ENCODE results near the gene GPR160.

Gene GPR160

GRCh38 chr3:170077361-170077760 is 39.6 kb downstream of the GPR160 start:
- DNase-seq (ENCODE audit: insufficient read length) (no peak), FAIRE-seq (no peak)
- TF ChIP-seq POLR2AphosphoS5 (IDR thresholded peaks at IDR 0.05; ENCODE audit: low read depth, low read length) (no peak), POLR2A (IDR thresholded peaks at IDR 0.05; ENCODE audit: low read depth, low read length) (no peak), TAF1 (IDR thresholded peaks at IDR 0.05; ENCODE audit: borderline replicate concordance, low read depth, low read length) (no peak)

GRCh38 chr3:170078620-170079281 is 41.0 kb downstream of the GPR160 start:
- FAIRE-seq: no peak
- no peak for DNase-seq (ENCODE audit: insufficient read length)
- no peak for TF ChIP-seq TAF1 (IDR thresholded peaks at IDR 0.05; ENCODE audit: borderline replicate concordance, low read depth, low read length)
- no peak for TF ChIP-seq POLR2A (IDR thresholded peaks at IDR 0.05; ENCODE audit: low read depth, low read length)
- no peak for TF ChIP-seq POLR2AphosphoS5 (IDR thresholded peaks at IDR 0.05; ENCODE audit: low read depth, low read length)

- DNase-seq (ENCODE audit: insufficient read length): no peak
Observed at GRCh38 chr3:170079536-170080165, 41.9 kb downstream of the GPR160 start.

GRCh38 chr3:170080605-170081004 is 42.8 kb downstream of the GPR160 start:
- no peak for TF ChIP-seq POLR2AphosphoS5 (IDR thresholded peaks at IDR 0.05; ENCODE audit: low read depth, low read length)
- TF ChIP-seq POLR2A (IDR thresholded peaks at IDR 0.05; ENCODE audit: low read depth, low read length): no peak
- TF ChIP-seq TAF1 (IDR thresholded peaks at IDR 0.05; ENCODE audit: borderline replicate concordance, low read depth, low read length): no peak
- FAIRE-seq (no peak), DNase-seq (ENCODE audit: insufficient read length) (no peak)

More at GRCh38 chr3:170079536-170080165, 41.9 kb downstream of the GPR160 start:
- TF ChIP-seq TAF1 (IDR thresholded peaks at IDR 0.05; ENCODE audit: borderline replicate concordance, low read depth, low read length) (no peak), POLR2A (IDR thresholded peaks at IDR 0.05; ENCODE audit: low read depth, low read length) (no peak), POLR2AphosphoS5 (IDR thresholded peaks at IDR 0.05; ENCODE audit: low read depth, low read length) (no peak)
- no peak for FAIRE-seq

- FAIRE-seq (no peak), DNase-seq (ENCODE audit: insufficient read length) (no peak)
- TF ChIP-seq POLR2AphosphoS5 (IDR thresholded peaks at IDR 0.05; ENCODE audit: low read depth, low read length) (no peak), POLR2A (IDR thresholded peaks at IDR 0.05; ENCODE audit: low read depth, low read length) (no peak), TAF1 (IDR thresholded peaks at IDR 0.05; ENCODE audit: borderline replicate concordance, low read depth, low read length) (no peak)
Observed at GRCh38 chr3:170081079-170081741, 43.4 kb downstream of the GPR160 start.

GRCh38 chr3:170083343-170083742 is 45.5 kb downstream of the GPR160 start:
- TF ChIP-seq POLR2AphosphoS5 (IDR thresholded peaks at IDR 0.05; ENCODE audit: low read depth, low read length): no peak
- no peak for TF ChIP-seq POLR2A (IDR thresholded peaks at IDR 0.05; ENCODE audit: low read depth, low read length)
- TF ChIP-seq TAF1 (IDR thresholded peaks at IDR 0.05; ENCODE audit: borderline replicate concordance, low read depth, low read length): no peak
- DNase-seq (ENCODE audit: insufficient read length) (no peak), FAIRE-seq (no peak)

- DNase-seq (ENCODE audit: insufficient read length) (no peak), FAIRE-seq (no peak)
- TF ChIP-seq POLR2AphosphoS5 (IDR thresholded peaks at IDR 0.05; ENCODE audit: low read depth, low read length) (no peak), POLR2A (IDR thresholded peaks at IDR 0.05; ENCODE audit: low read depth, low read length) (no peak), TAF1 (IDR thresholded peaks at IDR 0.05; ENCODE audit: borderline replicate concordance, low read depth, low read length) (no peak)
Observed at GRCh38 chr3:170085396-170085795, 47.6 kb downstream of the GPR160 start.

GRCh38 chr3:170089862-170090600 is 52.2 kb downstream of the GPR160 start:
- FAIRE-seq (no peak), DNase-seq (ENCODE audit: insufficient read length) (no peak)
- TF ChIP-seq POLR2A (IDR thresholded peaks at IDR 0.05; ENCODE audit: low read depth, low read length): no peak
- no peak for TF ChIP-seq TAF1 (IDR thresholded peaks at IDR 0.05; ENCODE audit: borderline replicate concordance, low read depth, low read length)
- no peak for TF ChIP-seq POLR2AphosphoS5 (IDR thresholded peaks at IDR 0.05; ENCODE audit: low read depth, low read length)

- FAIRE-seq (no peak), DNase-seq (ENCODE audit: insufficient read length) (no peak)
- TF ChIP-seq TAF1 (IDR thresholded peaks at IDR 0.05; ENCODE audit: borderline replicate concordance, low read depth, low read length): no peak
- TF ChIP-seq POLR2AphosphoS5 (IDR thresholded peaks at IDR 0.05; ENCODE audit: low read depth, low read length): no peak
- TF ChIP-seq POLR2A (IDR thresholded peaks at IDR 0.05; ENCODE audit: low read depth, low read length): no peak
Observed at GRCh38 chr3:170090601-170090981, 52.8 kb downstream of the GPR160 start.

- DNase-seq (ENCODE audit: insufficient read length): no peak
- FAIRE-seq: no peak
- TF ChIP-seq TAF1 (IDR thresholded peaks at IDR 0.05; ENCODE audit: borderline replicate concordance, low read depth, low read length) (no peak), POLR2A (IDR thresholded peaks at IDR 0.05; ENCODE audit: low read depth, low read length) (no peak), POLR2AphosphoS5 (IDR thresholded peaks at IDR 0.05; ENCODE audit: low read depth, low read length) (no peak)
Observed at GRCh38 chr3:170092907-170093306, 55.1 kb downstream of the GPR160 start.

GRCh38 chr3:170095771-170096170 is 58.0 kb downstream of the GPR160 start:
- TF ChIP-seq POLR2AphosphoS5 (IDR thresholded peaks at IDR 0.05; ENCODE audit: low read depth, low read length) (no peak), POLR2A (IDR thresholded peaks at IDR 0.05; ENCODE audit: low read depth, low read length) (no peak)
- no peak for DNase-seq (ENCODE audit: insufficient read length)
- no peak for FAIRE-seq
